Glomerular visceral epithelial cell (primary cell): ENCODE measurements around the gene FTCD.
"Not testable (repeated sequence)": the region's sequence is repeated elsewhere in the genome, so short reads cannot be mapped to it uniquely, and the experiment has no call there.

Source experiments
- DNase-seq: peaks from one replicate; pipeline ENCODE4 v3.0.0-alpha.2; 2016; ENCODE audit errors: extremely low spot score

The FTCD gene

DNA sequence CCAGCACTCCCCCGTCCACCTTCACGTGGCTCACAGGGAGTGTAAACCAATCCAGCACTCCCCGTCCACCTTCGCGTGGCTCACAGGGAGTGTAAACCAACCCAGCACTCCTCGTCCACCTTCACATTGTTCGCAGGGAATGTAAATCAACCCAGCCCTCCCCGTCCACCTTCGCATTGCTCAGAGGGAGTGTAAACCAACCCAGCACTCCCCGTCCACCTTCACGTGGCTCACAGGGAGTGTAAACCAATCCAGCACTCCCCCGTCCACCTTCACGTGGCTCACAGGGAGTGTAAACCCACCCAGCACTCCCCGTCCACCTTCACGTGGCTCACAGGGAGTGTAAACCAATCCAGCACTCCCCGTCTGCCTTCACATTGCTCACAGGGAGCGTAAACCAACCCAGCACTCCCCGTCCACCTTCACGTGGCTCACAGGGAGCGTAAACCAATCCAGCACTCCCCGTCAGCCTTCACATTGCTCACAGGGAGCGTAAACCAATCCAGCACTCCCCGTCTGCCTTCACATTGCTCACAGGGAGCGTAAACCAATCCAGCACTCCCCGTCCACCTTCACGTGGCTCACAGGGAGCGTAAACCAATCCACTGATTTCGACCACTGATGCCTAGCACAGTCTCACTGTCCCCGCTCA, 14.9 kb downstream of the FTCD start:
- DNase-seq: not testable (repeated sequence)

DNA sequence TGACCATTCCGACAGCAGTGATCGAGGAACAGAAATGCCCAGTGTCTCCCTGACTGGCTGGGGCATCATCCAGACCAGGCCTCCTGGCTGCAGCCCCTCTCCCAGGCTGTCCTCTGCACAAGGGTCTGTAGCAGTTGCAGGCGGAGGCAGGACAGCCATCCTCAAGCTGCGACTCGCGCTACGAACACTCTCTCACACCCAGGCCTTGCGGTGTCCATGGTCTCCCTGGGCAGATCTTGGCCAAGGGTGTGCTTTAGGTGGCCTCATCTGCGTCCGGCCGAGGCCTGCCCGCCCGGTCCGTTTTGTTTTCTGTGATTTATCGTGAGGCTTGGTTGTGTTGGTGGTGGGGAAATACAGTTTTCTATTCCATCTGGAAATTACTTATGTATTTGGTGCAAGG, 15.7 kb downstream of the FTCD start:
- DNase-seq: no peak

DNA sequence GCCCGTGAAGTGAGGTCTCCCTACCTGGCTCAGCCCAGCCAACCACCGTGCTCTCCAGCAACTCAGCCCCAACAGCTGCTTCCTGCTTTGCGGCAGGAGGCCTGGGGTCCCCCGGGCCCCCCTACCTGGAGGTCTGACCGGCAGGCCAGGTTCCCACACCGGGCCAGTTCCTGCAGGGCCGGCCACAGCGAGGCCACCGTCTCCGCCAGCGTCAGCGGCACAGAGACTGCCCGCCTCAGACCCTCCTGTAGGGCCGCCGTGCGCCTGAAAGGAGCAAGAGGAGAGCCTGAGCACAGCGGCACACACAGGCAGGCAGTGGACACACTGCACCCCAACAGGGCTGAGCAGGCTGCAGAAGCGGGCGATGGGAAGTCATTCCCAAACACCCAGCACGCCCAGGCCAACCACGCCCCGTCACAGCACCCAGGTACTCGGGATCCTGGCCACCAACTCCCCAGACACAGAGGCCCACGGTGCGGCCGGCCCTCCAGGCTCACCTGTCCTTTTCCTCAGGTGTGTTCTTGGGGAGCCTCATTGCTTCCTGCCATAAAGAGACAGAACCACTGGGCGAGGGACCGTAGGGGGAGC, 16.9 kb downstream of the FTCD start:
- no peak for DNase-seq

DNA sequence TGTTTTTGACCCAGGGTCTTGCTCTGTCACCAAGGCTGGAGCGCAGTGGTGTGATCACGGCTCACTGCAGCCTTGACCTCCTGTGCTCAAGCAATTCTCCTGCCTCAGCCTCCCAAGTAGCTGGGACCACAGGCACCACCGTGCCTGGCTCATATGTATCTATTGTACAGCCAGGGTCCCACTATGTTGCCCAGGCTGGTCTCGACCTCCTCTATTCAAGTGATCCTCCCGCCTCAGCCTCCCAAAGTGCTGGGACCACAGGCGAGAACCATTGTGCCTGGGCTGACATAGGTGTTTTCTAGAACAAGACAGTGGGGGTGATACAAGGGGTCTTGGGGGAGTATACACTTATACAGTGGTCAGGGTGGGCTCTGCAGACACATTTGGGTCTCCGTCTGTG, 17.5 kb downstream of the FTCD start:
- DNase-seq: no peak

DNA sequence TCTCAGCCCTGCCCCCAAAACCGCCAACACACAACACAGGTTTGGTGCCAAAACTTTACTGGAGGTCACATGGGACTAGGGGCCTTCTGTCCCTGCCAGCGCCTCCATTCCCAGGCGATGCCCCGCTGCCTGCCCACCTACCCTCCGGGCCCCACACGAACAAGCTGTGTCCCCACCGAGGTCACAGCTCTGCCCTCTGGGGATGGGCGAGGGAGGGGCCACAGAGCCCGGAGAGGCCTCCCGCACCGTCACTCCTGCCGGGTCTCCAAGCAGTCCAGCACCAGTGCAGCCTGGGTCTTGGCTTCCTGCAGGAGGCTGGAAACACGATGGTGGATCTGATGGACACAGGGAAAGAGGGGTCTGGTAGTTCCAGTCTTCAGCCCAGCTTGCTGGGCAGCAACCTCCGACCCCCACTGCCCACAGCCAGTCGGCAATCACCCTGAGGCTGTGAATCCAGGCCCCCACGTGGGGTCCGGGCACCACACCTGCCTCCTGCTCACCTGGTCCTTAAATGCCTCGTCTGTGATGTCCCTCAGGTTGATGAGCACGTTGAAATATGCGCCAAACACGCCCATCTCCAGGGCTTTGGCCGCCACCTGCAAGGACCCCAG, 18.5 kb downstream of the FTCD start:
- DNase-seq: no peak

DNA sequence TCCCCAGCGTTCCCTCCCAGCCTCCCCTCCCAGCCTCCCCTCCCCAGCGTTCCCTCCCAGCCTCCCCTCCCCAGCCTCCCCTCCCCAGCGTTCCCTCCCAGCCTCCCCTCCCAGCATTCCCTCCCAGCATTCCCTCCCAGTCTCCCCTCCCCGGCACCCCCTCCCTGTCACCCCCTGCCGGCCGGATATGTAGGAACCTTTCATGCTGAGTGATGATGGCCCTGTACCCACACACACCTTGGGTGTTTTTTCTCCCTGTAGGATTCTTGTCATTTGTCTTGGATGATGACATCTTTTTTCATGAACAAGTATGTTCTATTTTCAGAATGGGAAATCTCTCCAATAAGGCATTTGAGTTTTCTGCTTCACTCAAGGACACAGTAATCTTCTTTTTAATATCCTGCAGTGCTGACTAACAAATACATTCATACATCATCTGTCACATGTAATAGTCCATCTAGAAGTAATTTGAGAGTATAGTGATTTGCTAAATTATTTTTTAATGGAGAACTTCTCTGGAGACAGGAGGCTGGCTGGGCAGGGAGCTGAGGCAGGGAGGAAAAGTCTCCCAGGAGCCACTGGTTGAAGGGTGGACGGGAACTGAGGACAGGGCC, 19.5 kb downstream of the FTCD start:
- DNase-seq: no peak

DNA sequence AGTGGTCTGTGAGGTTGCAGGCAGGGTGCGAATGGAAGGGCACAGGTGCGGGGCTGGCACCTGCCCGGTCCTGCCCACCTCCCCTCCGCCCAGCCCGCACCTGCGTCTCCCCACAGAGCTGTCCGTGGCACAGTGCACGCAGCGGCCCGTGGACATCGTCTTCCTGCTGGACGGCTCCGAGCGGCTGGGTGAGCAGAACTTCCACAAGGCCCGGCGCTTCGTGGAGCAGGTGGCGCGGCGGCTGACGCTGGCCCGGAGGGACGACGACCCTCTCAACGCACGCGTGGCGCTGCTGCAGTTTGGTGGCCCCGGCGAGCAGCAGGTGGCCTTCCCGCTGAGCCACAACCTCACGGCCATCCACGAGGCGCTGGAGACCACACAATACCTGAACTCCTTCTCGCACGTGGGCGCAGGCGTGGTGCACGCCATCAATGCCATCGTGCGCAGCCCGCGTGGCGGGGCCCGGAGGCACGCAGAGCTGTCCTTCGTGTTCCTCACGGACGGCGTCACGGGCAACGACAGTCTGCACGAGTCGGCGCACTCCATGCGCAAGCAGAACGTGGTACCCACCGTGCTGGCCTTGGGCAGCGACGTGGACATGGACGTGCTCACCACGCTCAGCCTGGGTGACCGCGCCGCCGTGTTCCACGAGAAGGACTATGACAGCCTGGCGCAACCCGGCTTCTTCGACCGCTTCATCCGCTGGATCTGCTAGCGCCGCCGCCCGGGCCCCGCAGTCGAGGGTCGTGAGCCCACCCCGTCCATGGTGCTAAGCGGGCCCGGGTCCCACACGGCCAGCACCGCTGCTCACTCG, 23.3 kb downstream of the FTCD start:
- DNase-seq: no peak

DNA sequence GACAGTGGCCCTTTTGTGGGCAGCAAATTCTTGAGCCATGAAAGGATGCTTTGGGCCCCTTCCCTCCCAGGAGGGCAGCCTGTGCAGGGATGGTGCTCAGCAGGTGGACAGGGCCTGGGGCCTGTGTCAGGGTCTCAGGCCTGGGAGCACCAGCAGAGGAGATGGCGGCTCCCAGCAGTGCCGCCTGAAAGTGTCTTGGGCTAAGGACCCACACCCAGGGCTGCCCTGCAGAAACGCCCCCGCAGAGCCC, 23.9 kb downstream of the FTCD start:
- DNase-seq: no peak

DNA sequence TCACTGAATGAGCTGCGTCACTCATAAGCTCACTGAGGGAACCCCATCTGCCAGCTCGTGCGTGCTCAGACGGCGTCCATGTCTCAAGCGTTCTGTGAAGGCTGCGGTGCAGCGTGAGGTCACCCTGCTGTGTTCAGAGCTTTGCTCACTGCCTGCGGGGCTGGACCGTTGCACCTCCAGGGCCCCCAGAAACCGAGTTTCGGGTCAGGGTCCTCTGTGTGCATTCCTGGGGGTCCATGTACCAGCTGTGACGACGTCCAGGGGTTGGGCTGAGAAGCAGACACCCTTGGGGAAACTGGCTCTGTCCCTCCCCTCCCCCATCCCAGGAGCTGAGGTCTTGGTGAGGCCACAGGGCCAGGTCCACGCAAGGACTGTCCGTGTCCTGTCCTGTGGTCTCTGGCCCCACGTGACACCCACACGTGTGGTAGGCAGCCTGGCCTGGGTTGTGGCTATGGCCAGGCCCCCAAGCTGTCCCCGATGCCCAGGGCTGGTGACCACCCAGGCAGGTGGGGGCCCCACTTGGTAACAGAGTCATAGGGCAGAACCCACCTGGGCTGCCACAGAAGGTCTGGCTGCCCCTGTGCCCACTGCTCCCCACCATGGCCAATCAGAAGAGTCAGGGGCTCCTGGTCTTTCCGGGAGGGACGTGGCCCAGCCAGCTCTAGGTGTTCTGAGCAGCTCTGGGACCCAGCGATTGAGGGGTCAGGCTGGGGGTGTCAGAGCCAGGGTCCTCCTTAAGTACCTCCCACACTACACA, 24.4 kb downstream of the FTCD start:
- DNase-seq: no peak

DNA sequence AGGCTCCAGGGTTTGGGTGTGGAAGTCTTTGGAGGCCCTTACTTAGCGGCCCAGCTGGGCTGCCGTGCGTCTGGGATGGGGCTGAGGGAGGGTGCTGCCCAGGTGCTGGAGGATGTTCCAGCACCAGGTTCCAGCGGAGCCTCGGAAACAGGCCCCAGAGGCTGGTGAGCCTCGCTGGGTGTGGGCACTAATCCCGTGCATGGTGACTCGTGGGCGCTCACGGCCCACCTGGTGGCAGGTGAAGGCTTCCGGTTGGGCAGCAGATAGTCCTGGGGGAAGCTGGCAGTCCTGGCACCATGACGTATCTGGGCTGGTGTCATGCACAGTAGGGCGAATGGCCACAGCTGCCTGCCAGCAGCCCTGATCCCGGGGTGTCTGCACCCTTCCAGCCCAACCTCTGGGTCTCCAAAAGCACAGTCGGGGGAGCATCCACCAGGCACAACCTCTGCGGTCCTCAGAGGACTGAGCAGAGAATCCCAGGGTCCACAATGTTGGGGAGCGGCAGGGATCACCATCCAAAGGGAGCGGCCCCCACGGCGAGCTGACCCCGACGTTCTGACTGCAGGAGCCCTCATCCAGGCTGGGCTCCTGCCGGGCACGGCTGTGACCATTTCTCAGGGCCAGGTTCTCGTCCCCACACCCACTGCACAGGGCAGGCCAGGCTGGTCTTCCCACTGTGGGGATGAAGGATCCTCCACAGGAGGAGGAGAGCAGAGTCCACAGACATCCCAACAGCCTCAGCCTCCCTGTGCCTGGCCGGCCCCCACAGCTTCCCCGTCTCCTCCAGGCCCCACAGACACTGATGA, 25.3 kb downstream of the FTCD start:
- DNase-seq: no peak

DNA sequence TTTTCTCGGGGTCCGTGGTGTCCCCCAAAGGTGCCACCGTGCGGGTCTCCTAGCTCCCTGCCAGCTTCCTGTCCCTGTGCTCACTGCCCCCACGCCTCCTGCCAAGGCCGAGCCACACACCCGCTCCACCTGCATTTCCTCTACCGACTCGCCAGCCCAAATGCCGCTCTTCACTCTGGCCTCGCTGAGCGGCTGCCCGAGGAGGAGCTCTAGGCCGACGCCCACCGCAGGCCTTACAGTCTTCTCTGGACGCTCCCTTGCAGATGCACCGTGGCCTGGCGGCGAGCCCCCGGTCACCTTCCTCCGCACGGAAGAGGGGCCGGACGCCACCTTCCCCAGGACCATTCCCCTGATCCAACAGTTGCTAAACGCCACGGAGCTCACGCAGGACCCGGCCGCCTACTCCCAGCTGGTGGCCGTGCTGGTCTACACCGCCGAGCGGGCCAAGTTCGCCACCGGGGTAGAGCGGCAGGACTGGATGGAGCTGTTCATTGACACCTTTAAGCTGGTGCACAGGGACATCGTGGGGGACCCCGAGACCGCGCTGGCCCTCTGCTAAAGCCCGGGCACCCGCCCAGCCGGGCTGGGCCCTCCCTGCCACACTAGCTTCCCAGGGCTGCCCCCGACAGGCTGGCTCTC, 26.3 kb downstream of the FTCD start:
- DNase-seq: no peak

DNA sequence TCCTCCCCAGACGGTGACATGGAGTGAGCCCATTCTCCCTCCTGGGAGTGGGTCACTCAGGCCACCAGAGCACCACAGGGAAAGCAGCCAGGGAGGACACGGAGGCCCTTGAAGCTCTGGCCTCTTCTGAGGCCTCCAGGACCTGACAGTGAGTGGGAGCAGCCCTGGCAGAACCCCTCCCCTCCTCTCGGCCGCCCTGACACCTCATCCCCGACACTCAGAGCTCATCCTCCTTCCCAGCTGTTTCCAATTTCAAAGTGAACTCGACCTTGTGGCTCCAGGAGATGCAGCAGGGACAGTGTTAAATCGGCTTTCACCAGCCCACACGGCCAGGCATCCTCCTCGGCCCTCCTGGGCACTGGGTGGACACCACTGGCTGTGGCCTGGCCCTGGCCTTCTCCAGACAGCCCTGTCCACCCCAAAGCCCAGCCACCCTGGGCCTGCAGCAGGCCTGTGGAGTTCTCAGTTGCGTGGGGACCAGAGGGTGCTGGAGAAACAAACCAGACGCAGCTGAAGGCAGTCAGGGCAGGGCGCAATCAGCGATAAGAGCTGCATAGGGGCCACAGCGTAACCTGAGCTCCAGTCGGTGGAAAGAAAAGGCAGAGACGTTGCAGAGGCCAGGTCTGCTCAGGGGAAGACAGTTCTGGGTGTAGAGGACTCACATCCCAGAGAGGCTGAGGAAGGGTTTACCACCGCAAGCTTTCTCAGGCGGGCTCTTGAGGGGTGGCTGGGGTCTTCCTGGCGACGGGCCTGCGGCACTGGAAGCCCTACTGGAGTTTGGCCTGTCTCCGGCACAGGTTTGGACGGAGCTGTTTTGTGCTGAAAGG, 27.1 kb downstream of the FTCD start:
- DNase-seq: no peak

DNA sequence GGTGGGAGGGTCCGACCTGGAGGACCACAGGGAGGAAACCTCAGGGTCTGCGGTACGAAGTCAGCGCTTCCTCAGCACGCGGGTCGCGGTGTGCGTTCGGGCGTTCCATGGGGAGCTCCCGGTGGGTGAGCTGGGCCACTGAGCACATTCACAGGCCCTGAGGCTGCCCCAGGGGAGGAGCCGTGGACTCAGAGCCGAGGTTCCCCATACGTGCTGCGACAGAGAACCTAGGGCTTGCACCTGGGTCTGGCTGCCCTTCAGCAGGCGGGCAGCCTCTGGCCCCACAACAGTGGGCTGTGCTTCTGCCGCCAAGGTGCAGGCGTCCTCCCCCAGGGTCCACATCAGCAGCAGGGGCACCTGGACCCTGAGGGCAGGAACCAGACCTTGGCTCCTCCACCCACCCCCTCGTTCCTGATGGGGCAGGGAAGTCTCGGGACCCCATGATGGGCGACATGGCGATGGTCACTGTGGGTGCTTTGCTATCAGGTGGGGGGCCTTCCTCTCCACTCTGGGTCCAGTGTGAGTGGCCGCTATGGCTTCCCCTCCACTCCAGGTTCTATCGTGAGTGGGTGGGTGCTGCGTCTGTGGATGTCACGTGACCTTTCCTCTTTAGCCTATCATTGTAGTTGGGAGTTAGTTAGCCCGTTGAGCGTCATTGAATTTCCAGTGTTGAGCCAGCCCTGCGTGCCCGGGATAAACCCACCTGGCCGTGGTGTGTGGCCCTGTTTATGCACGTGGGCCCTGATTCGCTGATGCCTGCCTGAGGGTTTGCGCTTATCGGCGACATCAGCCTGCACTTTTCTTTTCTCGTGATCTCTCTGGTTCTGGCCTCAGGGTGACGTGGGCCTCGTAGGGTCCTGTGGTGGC, 27.9 kb downstream of the FTCD start:
- DNase-seq: no peak

DNA sequence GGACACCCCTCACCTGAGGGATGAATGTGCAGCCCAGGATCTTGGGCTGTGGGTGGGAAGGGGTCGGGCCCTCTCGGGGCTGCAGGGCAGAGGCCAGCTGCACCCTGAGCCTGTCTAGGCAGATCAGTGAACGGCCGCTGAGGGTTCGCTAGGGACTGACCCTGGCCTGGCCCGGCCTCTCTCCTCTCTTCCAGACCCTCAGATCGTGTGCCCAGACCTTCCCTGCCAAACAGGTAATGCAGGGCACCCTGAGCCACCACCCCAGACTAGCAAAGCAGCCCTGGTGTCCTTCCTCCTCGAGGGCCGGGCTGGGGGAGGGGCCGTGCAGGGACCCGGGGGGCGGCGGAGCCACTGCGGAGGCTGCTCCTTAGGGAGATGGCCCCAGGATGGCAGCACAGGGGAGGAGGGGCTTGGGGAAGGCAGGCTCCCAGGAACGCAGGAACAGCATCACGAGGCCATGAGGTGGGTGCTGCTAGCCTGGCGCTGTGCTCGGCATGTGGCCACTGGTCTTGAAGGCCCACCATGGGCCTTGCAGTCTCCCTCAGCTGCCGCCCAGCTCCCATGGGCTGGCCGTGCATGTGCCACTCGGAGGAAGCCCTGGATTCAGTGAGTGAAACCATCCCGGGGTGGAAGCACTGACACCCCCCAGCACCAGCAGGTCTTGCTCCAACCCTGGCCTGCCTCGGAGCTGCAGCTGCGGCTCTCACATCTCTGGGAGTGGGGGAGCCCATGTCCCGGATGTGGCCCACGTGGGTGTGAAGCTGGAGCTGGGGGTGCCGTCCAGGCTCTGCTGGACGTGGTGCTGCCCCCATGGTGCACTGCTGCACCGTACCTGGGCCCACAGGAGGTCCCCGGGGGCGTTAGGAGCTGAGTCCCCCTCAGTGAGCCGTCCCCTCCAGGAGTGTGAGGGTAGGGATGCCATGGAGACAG, 28.8 kb downstream of the FTCD start:
- DNase-seq: no peak

DNA sequence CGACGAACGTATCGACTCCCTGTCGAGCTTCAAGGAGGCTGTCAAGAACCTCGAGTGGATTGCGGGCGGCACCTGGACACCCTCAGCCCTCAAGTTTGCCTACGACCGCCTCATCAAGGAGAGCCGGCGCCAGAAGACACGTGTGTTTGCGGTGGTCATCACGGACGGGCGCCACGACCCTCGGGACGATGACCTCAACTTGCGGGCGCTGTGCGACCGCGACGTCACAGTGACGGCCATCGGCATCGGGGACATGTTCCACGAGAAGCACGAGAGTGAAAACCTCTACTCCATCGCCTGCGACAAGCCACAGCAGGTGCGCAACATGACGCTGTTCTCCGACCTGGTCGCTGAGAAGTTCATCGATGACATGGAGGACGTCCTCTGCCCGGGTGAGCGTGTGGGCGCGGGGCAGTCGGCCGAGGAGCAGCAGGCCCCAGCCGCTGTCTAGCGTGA, 29.5 kb downstream of the FTCD start:
- no peak for DNase-seq

DNA sequence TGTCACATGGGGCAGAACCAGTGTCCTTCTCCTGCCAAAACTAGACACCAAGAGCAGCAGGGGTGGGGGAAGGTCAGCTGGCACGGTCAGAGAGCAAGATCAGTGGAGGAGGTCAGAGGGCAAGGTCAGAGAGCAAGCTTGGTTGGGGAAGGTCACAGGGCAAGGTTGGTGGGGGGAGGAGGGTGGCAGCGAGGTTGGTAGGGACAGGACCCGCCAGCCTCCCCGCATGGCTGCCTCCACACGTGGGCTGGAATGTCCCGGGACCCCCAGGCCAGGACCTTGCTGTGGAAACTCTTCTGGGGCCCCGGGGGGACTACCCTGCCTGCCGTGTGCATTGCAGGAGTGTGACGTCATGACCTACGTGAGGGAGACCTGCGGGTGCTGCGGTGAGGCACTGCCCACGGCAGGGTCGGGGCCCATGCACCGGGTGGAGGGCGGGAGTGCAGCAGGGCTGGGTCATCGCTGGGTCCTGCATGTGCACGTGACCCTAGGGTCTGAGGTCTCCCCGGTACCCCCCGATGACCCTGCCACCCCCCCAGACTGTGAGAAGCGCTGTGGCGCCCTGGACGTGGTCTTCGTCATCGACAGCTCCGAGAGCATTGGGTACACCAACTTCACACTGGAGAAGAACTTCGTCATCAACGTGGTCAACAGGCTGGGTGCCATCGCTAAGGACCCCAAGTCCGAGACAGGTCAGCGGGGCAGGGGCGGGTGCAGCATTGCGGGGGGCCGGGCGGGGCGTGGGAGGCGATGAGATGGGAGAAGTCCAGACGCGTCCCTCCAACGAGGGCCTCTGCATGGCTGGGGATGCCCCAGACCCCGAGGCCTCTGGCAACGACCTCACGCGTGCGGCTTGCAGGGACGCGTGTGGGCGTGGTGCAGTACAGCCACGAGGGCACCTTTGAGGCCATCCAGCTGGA, 30.2 kb downstream of the FTCD start:
- no peak for DNase-seq
